Vagina (tissue), 2 donors: ENCODE results near the gene GALNTL6.

ENCODE experiments used
- POLR2A ChIP-seq, 2 donors: fragments of 450-650 bp; IDR thresholded peaks; one replicate each; pipeline ENCODE4 v1.6.1; 2017; ENCODE audit warnings: antibody characterized with exemption in 2 of 2, mild to moderate bottlenecking in 2 of 2, moderate library complexity in 2 of 2
- POLR2AphosphoS5 ChIP-seq, 2 donors: sonication (generic); formaldehyde crosslinking; IDR thresholded peaks; one replicate each; pipeline ENCODE4 v1.9.0; 2017; ENCODE audit warnings: antibody characterized with exemption in 2 of 2, mild to moderate bottlenecking in 2 of 2, low read depth in 1 of 2; ENCODE audit not compliant: insufficient read depth in 1 of 2
- TF ChIP-seq, protein P1 (sequence below), 3 experiments: fragments of 450-650 bp in 2 of 3; fragments of 200-600 bp in 1 of 3; sonication (generic) in 1 of 3; IDR thresholded peaks; one replicate each; pipeline ENCODE4 v1.5.1; 2017 to 2019; ENCODE audit warnings: antibody characterized with exemption in 3 of 3, mild to moderate bottlenecking in 2 of 3, moderate library complexity in 2 of 3

DNA sequence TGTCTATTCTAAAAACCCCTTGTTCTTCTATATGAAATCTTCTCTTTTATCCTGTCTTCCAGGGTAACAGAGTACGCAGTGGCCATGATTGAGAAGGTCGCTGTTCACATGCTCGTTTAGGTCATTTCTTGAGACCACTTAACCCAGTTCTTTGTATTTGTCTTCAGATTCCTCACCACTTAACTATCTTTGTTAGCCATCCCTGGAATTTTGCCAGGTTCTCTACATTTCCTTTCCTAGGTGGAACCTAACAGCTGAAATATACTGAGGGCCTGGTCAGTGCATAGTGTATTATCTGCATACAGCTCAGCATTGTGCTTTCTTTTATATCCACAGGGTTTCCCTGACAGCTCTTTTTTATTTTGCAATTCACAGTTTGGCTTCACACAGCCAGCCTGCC, 1206.5 kb downstream of the GALNTL6 start:
- TF ChIP-seq, protein P1, sequence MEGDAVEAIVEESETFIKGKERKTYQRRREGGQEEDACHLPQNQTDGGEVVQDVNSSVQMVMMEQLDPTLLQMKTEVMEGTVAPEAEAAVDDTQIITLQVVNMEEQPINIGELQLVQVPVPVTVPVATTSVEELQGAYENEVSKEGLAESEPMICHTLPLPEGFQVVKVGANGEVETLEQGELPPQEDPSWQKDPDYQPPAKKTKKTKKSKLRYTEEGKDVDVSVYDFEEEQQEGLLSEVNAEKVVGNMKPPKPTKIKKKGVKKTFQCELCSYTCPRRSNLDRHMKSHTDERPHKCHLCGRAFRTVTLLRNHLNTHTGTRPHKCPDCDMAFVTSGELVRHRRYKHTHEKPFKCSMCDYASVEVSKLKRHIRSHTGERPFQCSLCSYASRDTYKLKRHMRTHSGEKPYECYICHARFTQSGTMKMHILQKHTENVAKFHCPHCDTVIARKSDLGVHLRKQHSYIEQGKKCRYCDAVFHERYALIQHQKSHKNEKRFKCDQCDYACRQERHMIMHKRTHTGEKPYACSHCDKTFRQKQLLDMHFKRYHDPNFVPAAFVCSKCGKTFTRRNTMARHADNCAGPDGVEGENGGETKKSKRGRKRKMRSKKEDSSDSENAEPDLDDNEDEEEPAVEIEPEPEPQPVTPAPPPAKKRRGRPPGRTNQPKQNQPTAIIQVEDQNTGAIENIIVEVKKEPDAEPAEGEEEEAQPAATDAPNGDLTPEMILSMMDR (IDR thresholded peaks at IDR 0.05): no peak
- no peak for TF ChIP-seq POLR2A (IDR thresholded peaks at IDR 0.05)
- TF ChIP-seq POLR2AphosphoS5 (IDR thresholded peaks at IDR 0.05; ENCODE audit: insufficient read depth in 1 of 2, low read depth in 1 of 2): no peak
